CD14-positive monocyte (primary cell): ENCODE measurements around the gene NEGR1. TPM values are rescaled to one million over a fixed set of nuclear protein-coding genes. Genes with fewer than 3 reads are reported as not detected.

ENCODE experiments used
- DNase-seq, 3 donors: peaks; one replicate each; pipeline ENCODE4 v3.0.0-alpha.2; 2011 to 2022
- H2AFZ ChIP-seq: 2 replicates; pipeline ENCODE4 v1.6.0; 2012; ENCODE audit warnings: mild to moderate bottlenecking, low read depth, low read length, inconsistent platforms; ENCODE audit not compliant: insufficient read depth, poor library complexity, severe bottlenecking
- H3K27ac ChIP-seq, 2 donors: 1 replicate in 1 of 2; 2 replicates in 1 of 2; pipeline ENCODE4 v1.5.1; 2012 to 2013; ENCODE audit warnings: low read length in 2 of 2, control low read depth in 1 of 2, inconsistent platforms in 1 of 2, low read depth in 1 of 2, mild to moderate bottlenecking in 1 of 2
- H3K27me3 ChIP-seq, 2 donors: one replicate each; pipeline versions ENCODE4 v1.6.0 to v1.6.1; 2011 to 2013; ENCODE audit warnings: low read length in 2 of 2; ENCODE audit not compliant: control insufficient read depth in 2 of 2, insufficient read depth in 2 of 2
- H3K36me3 ChIP-seq, 2 donors: replicated peaks in 1 of 2; 1 replicate in 1 of 2; 2 replicates in 1 of 2; pipeline versions ENCODE4 v1.5.1 to v1.6.1; 2012 to 2013; ENCODE audit warnings: low read length in 2 of 2, control low read depth in 1 of 2, inconsistent platforms in 1 of 2, mild to moderate bottlenecking in 1 of 2; ENCODE audit not compliant: insufficient read depth in 2 of 2, control insufficient read depth in 1 of 2
- H3K4me1 ChIP-seq, 2 donors: 1 replicate in 1 of 2; 2 replicates in 1 of 2; pipeline versions ENCODE4 v1.5.1 to v1.6.1; 2012 to 2013; ENCODE audit warnings: low read length in 2 of 2, control low read depth in 1 of 2, inconsistent platforms in 1 of 2, mild to moderate bottlenecking in 1 of 2, moderate library complexity in 1 of 2; ENCODE audit not compliant: insufficient read depth in 2 of 2, control insufficient read depth in 1 of 2
- H3K4me2 ChIP-seq: replicated peaks from 2 replicates; pipeline ENCODE3; 2012; ENCODE audit warnings: low read length, moderate library complexity, mild to moderate bottlenecking; ENCODE audit not compliant: poor library complexity, severe bottlenecking; ENCODE audit errors: extremely low read depth
- H3K4me3 ChIP-seq, 3 experiments: fragments of 200-600 bp in 1 of 3; sonication (generic) in 1 of 3; replicated peaks in 1 of 3; 1 replicate in 2 of 3; 2 replicates in 1 of 3; pipeline ENCODE4 v1.5.1; 2011 to 2013; ENCODE audit warnings: low read length in 3 of 3, mild to moderate bottlenecking in 3 of 3, control low read depth in 2 of 3, low read depth in 2 of 3, inconsistent platforms in 1 of 3, moderate library complexity in 1 of 3
- H3K79me2 ChIP-seq: 2 replicates; pipeline ENCODE4 v1.6.0; 2012; ENCODE audit warnings: mild to moderate bottlenecking, control low read depth, inconsistent platforms, low read length, moderate library complexity; ENCODE audit not compliant: insufficient read depth
- H3K9ac ChIP-seq: 2 replicates; pipeline ENCODE4 v1.6.0; 2017; ENCODE audit warnings: low read length, mild to moderate bottlenecking; ENCODE audit not compliant: insufficient read depth, poor library complexity, severe bottlenecking
- H3K9me3 ChIP-seq, 2 donors: replicated peaks in 1 of 2; 1 replicate in 1 of 2; 2 replicates in 1 of 2; pipeline versions ENCODE4 v1.5.1 to v1.6.1; 2012 to 2013; ENCODE audit warnings: low read length in 2 of 2, control low read depth in 1 of 2; ENCODE audit not compliant: control insufficient read depth in 1 of 2, insufficient read depth in 1 of 2
- H4K20me1 ChIP-seq: 2 replicates; pipeline ENCODE4 v1.6.0; 2012; ENCODE audit warnings: mild to moderate bottlenecking, low read length, control low read depth, moderate library complexity; ENCODE audit not compliant: insufficient read depth
- H3K27ac Mint-ChIP-seq, 7 donors: one replicate each; pipeline ENCODE4 v1.8.0; 2020; ENCODE audit warnings: mild to moderate bottlenecking in 7 of 7, mixed read lengths in 7 of 7, moderate library complexity in 6 of 7, inconsistent platforms in 2 of 7
- H3K27me3 Mint-ChIP-seq, 3 donors: one replicate each; pipeline ENCODE4 v1.8.0; 2021 to 2022; ENCODE audit warnings: low read depth in 3 of 3, mild to moderate bottlenecking in 3 of 3, mixed read lengths in 3 of 3, moderate library complexity in 3 of 3, inconsistent platforms in 1 of 3
- H3K36me3 Mint-ChIP-seq, 2 donors: one replicate each; pipeline ENCODE4 v1.8.0; 2020; ENCODE audit warnings: mixed read lengths in 2 of 2, inconsistent platforms in 1 of 2, mild to moderate bottlenecking in 1 of 2
- H3K4me1 Mint-ChIP-seq: one replicate; pipeline ENCODE4 v1.8.0; 2020; ENCODE audit warnings: mild to moderate bottlenecking, mixed read lengths
- H3K4me3 Mint-ChIP-seq, 2 donors: one replicate each; pipeline ENCODE4 v1.8.0; 2020; ENCODE audit warnings: mild to moderate bottlenecking in 2 of 2, mixed read lengths in 2 of 2, moderate library complexity in 1 of 2
- H3K9me3 Mint-ChIP-seq, 7 donors: one replicate each; pipeline ENCODE4 v1.8.0; 2020 to 2022; ENCODE audit warnings: mixed read lengths in 7 of 7, mild to moderate bottlenecking in 6 of 7, moderate library complexity in 6 of 7, inconsistent platforms in 2 of 7
- CTCF ChIP-seq: fragments of 200-600 bp; IDR thresholded peaks from one replicate; pipeline ENCODE4 v1.8.0; 2022; ENCODE audit warnings: antibody characterized with exemption, mild to moderate bottlenecking
- WGBS: methylation state at CpG from one replicate; pipeline ENCODE4 v1.1.5; 2013; ENCODE audit warnings: missing lambda C conversion rate; ENCODE audit not compliant: insufficient coverage; 5-methylcytosine and 5-hydroxymethylcytosine counted together
- intact Hi-C, 2 donors: fragments of 100-400 bp; cut with micrococcal nuclease; formaldehyde crosslinking; loops; one replicate each; pipeline versions ENCODE4 v1.15.0 to v1.15.1; 2023
- polyA plus RNA-seq, 3 donors: library from polyadenylated mRNA; depleted of rRNA in 1 of 3; unstranded in 2 of 3; stranded (reverse) in 1 of 3; fragments of 300-500 nt in 2 of 3; fragments of >200 nt in 1 of 3; fragmentation: Illumina TruSeq in 2 of 3; gene quantifications; 1 replicate in 2 of 3; 2 replicates in 1 of 3; pipeline ENCODE4 v1.2.3, GENCODE V29; 2012 to 2021

Gene NEGR1
- polyA plus RNA-seq, 3 donors = 0.03 to 0.15 (median 0.13) TPM

- no peak overlapping the region for H3K4me2 ChIP-seq
- no peak overlapping the region for H3K9ac ChIP-seq
- DNase-seq = no peak
- intact Hi-C loops = no loop called here
- Mint-ChIP-seq H3K9me3 (no peaks in the 10 kb centered on the region), H3K27ac (no peak overlapping the region), H3K4me3 (no peak overlapping the region), H3K36me3 (no peaks in the 10 kb centered on the region), H3K27me3 (no peaks in the 10 kb centered on the region), H3K4me1 (peaks cover 3% of the 10 kb centered on the region)
- H3K36me3 ChIP-seq = no peaks in the 10 kb centered on the region
- TF ChIP-seq CTCF = no peak
- no peaks in the 10 kb centered on the region for H3K79me2 ChIP-seq
- H3K4me1 ChIP-seq = no peaks in the 10 kb centered on the region
- no peaks in the 10 kb centered on the region for H3K9me3 ChIP-seq
- no peaks in the 10 kb centered on the region for H3K27me3 ChIP-seq
- 86% methylated on average over 1 of the region's 2 CpGs for WGBS
- no peak overlapping the region for H2AFZ ChIP-seq
- H4K20me1 ChIP-seq = no peaks in the 10 kb centered on the region
- H3K27ac ChIP-seq = no peak overlapping the region
- H3K4me3 ChIP-seq = no peak overlapping the region
Measured at GRCh38 chr1:71843012-71843411, 439.3 kb downstream of the NEGR1 start.

- Histone ChIP-seq H3K4me3 (no peak overlapping the region), H3K4me2 (no peak overlapping the region), H3K27ac (no peak overlapping the region), H3K9me3 (no peaks in the 10 kb centered on the region), H4K20me1 (no peaks in the 10 kb centered on the region), H3K27me3 (no peaks in the 10 kb centered on the region), H3K9ac (no peak overlapping the region), H3K79me2 (no peaks in the 10 kb centered on the region), H3K36me3 (no peaks in the 10 kb centered on the region), H3K4me1 (no peaks in the 10 kb centered on the region), H2AFZ (no peak overlapping the region)
- H3K4me1 Mint-ChIP-seq = peaks cover 10% of the 10 kb centered on the region
- no peaks in the 10 kb centered on the region for H3K9me3 Mint-ChIP-seq
- H3K27ac Mint-ChIP-seq = no peak overlapping the region
- WGBS = no CpG with 5 or more reads among the region's 4 CpGs
- no peak for TF ChIP-seq CTCF
- intact Hi-C loops = no loop called here
- no peak overlapping the region for H3K4me3 Mint-ChIP-seq
- DNase-seq = no peak
- no peaks in the 10 kb centered on the region for H3K36me3 Mint-ChIP-seq
- H3K27me3 Mint-ChIP-seq = peaks cover 0 to 1% (median 0%) of the 10 kb centered on the region in 3 donors
Measured at GRCh38 chr1:71839876-71840275, 442.5 kb downstream of the NEGR1 start.
